ENCODE results near the gene LRP5. TPM values are rescaled to one million over a fixed set of nuclear protein-coding genes. Genes with fewer than 3 reads are reported as not detected.

Gene LRP5
- polyA plus RNA-seq, 4 donors: 39.7 to 122 (median 78.4) TPM

DNA sequence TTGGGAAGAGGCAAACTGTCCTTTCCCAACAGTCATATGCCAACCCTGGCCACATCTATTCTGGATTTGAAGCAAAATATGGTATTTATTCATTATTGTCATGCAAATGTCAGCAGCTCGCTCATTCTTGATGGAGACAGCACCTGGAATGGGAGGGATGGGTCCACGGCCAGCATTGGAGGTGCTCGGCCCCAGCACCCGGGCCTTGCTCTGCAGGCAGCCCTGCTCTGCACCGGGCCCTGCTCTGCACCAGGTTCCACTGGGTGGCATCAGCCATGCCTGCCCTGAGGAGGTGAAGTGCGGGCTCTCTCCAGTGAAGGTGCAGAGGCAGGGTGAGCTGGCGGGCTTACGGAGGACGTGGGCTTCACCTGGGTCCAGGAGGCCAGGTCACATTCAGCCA is 19.8 kb downstream of the LRP5 start:
- 83 to 88% (median 86%) methylated on average over 9 of the region's 9 CpGs for WGBS, 3 donors
- peaks cover 16 to 65% (median 32%) of the 10 kb centered on the region in 3 donors for H3K4me1 ChIP-seq (ENCODE audit: control insufficient read depth in 3 of 3, insufficient read depth in 2 of 3, low read depth in 1 of 3, low read length in 2 of 3)
- H3K27me3 ChIP-seq (ENCODE audit: control insufficient read depth in 3 of 3, insufficient read depth in 3 of 3, low read length in 3 of 3): no peaks in the 10 kb centered on the region
- H3K27ac ChIP-seq (ENCODE audit: low read depth in 1 of 3, low read length in 2 of 3): peak overlapping the region in 1 of 3 donors; percentile 94
- peaks cover 0 to 61% (median 0%) of the 10 kb centered on the region in 3 donors for H3K36me3 ChIP-seq (ENCODE audit: control insufficient read depth in 3 of 3, insufficient read depth in 2 of 3, low read depth in 1 of 3, low read length in 3 of 3)
- no peak overlapping the region for H3K4me3 ChIP-seq (ENCODE audit: low read depth in 1 of 3, low read length in 3 of 3)
- DNase-seq (no peak), FAIRE-seq (no peak)
- no peaks in the 10 kb centered on the region for H3K9me3 ChIP-seq (ENCODE audit: control insufficient read depth in 2 of 2, insufficient read depth in 1 of 2, low read depth in 1 of 2, low read length in 1 of 2)

DNA sequence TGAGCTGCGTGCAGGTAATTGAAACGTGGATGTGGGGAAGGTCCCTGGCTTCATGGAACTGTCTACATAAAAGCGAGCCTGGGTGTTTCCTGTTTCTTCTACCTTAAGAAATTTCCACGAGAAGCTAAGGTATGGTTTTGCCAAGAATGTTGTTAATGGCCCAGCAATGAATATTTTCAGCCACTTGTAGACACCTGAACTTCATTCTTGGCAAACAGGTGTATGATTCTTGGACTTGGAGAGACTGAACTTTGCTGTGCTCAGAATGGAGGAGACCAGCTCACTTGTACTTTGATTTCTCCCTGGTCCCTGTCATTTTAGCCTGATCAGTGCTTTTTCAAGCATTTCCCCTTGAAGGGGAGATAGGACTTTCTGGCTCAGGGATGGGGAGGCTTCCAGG is 20.8 kb downstream of the LRP5 start:
- DNase-seq: peak in 1 of 2 donors; percentile 34
- FAIRE-seq: no peak
- peaks cover 20 to 60% (median 25%) of the 10 kb centered on the region in 3 donors for H3K4me1 ChIP-seq (ENCODE audit: control insufficient read depth in 3 of 3, insufficient read depth in 2 of 3, low read depth in 1 of 3, low read length in 2 of 3)
- H3K27ac ChIP-seq (ENCODE audit: low read depth in 1 of 3, low read length in 2 of 3): peak overlapping the region in 1 of 3 donors; percentile 22
- WGBS, 3 donors: 44 to 67% (median 48%) methylated on average over 4 of the region's 4 CpGs
- no peak overlapping the region for H3K4me3 ChIP-seq (ENCODE audit: low read depth in 1 of 3, low read length in 3 of 3)
- H3K27me3 ChIP-seq (ENCODE audit: control insufficient read depth in 3 of 3, insufficient read depth in 3 of 3, low read length in 3 of 3): no peaks in the 10 kb centered on the region
- H3K36me3 ChIP-seq (ENCODE audit: control insufficient read depth in 3 of 3, insufficient read depth in 2 of 3, low read depth in 1 of 3, low read length in 3 of 3): peaks cover 0 to 61% (median 0%) of the 10 kb centered on the region in 3 donors
- no peaks in the 10 kb centered on the region for H3K9me3 ChIP-seq (ENCODE audit: control insufficient read depth in 2 of 2, insufficient read depth in 1 of 2, low read depth in 1 of 2, low read length in 1 of 2)

DNA sequence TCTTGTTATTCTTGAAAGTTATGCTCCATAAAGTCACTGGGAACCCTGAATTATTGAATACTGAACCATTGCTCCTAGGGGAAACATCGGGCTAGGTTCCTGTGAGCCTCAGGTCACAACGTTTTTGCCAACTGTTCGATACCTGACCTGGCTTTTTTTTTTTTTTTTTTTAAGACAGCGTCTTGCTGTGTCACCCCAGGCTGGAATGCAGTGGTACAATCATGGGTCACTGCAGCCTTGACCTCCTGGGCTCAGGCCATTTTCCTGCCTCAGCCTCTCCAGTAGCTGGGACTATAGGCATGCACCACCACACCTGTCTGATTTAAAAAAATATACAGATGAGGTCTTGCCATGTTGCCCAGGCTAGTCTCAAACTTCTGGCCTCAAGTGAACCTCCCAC is 22.5 kb downstream of the LRP5 start:
- H3K27me3 ChIP-seq (ENCODE audit: control insufficient read depth in 3 of 3, insufficient read depth in 3 of 3, low read length in 3 of 3): no peaks in the 10 kb centered on the region
- DNase-seq (no peak), FAIRE-seq (no peak)
- H3K27ac ChIP-seq (ENCODE audit: low read depth in 1 of 3, low read length in 2 of 3): no peak overlapping the region
- H3K36me3 ChIP-seq (ENCODE audit: control insufficient read depth in 3 of 3, insufficient read depth in 2 of 3, low read depth in 1 of 3, low read length in 3 of 3): peaks cover 0 to 54% (median 0%) of the 10 kb centered on the region in 3 donors
- H3K4me1 ChIP-seq (ENCODE audit: control insufficient read depth in 3 of 3, insufficient read depth in 2 of 3, low read depth in 1 of 3, low read length in 2 of 3): peaks cover 15 to 46% (median 17%) of the 10 kb centered on the region in 3 donors
- no peaks in the 10 kb centered on the region for H3K9me3 ChIP-seq (ENCODE audit: control insufficient read depth in 2 of 2, insufficient read depth in 1 of 2, low read depth in 1 of 2, low read length in 1 of 2)
- H3K4me3 ChIP-seq (ENCODE audit: low read depth in 1 of 3, low read length in 3 of 3): no peak overlapping the region
- WGBS, 3 donors: 89 to 94% (median 90%) methylated on average over 4 of the region's 4 CpGs

DNA sequence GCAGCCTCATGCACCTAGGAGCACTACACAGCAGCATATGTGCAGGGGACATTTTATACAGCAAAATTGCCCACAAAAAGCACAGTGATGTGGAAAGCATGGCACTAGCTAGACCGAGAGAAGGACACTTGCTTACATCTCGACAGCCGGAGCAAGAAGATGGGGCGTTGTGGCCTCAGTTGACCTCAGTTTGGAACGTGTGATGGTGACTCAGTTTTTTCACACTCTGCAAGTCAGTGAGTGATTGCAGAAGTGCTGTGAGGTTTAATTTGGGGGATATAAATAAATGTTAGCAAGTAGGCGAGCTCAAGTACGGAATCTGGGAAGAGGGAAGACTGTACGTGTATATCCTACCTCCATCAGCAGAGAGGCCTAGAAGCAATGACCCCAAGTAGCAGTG is 23.3 kb downstream of the LRP5 start:
- peaks cover 10 to 44% (median 12%) of the 10 kb centered on the region in 3 donors for H3K4me1 ChIP-seq (ENCODE audit: control insufficient read depth in 3 of 3, insufficient read depth in 2 of 3, low read depth in 1 of 3, low read length in 2 of 3)
- DNase-seq: no peak
- H3K36me3 ChIP-seq (ENCODE audit: control insufficient read depth in 3 of 3, insufficient read depth in 2 of 3, low read depth in 1 of 3, low read length in 3 of 3): peaks cover 0 to 50% (median 0%) of the 10 kb centered on the region in 3 donors
- H3K4me3 ChIP-seq (ENCODE audit: low read depth in 1 of 3, low read length in 3 of 3): no peak overlapping the region
- no peaks in the 10 kb centered on the region for H3K9me3 ChIP-seq (ENCODE audit: control insufficient read depth in 2 of 2, insufficient read depth in 1 of 2, low read depth in 1 of 2, low read length in 1 of 2)
- no peak overlapping the region for H3K27ac ChIP-seq (ENCODE audit: low read depth in 1 of 3, low read length in 2 of 3)
- no peak for FAIRE-seq
- WGBS, 3 donors: 68 to 88% (median 82%) methylated on average over 8 of the region's 8 CpGs
- H3K27me3 ChIP-seq (ENCODE audit: control insufficient read depth in 3 of 3, insufficient read depth in 3 of 3, low read length in 3 of 3): no peaks in the 10 kb centered on the region

DNA sequence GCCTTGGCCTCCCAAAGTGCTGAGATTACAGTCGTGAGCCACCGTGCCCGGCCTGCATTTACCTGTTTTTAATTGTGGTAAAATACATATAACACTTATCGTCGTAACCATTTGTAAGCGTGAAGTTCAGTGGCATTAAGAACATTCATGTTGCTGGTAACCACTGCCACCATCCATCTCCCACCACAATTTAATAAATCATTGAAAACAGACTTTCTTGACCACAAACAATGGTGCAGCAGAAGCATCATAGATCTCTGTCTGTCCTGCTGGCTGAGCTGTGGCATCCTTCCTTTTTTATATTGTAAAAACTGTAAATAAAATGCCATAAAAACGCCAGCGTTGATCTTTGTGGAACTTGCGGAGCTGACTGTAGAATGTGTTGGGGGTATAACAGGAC is 24.3 kb downstream of the LRP5 start:
- H3K27me3 ChIP-seq (ENCODE audit: control insufficient read depth in 3 of 3, insufficient read depth in 3 of 3, low read length in 3 of 3): no peaks in the 10 kb centered on the region
- H3K27ac ChIP-seq (ENCODE audit: low read depth in 1 of 3, low read length in 2 of 3): no peak overlapping the region
- no peak overlapping the region for H3K4me3 ChIP-seq (ENCODE audit: low read depth in 1 of 3, low read length in 3 of 3)
- DNase-seq (no peak), FAIRE-seq (no peak)
- H3K36me3 ChIP-seq (ENCODE audit: control insufficient read depth in 3 of 3, insufficient read depth in 2 of 3, low read depth in 1 of 3, low read length in 3 of 3): peaks cover 0 to 52% (median 0%) of the 10 kb centered on the region in 3 donors
- no peaks in the 10 kb centered on the region for H3K9me3 ChIP-seq (ENCODE audit: control insufficient read depth in 2 of 2, insufficient read depth in 1 of 2, low read depth in 1 of 2, low read length in 1 of 2)
- H3K4me1 ChIP-seq (ENCODE audit: control insufficient read depth in 3 of 3, insufficient read depth in 2 of 3, low read depth in 1 of 3, low read length in 2 of 3): peaks cover 6 to 43% (median 12%) of the 10 kb centered on the region in 3 donors
- WGBS, 3 donors: 80 to 85% (median 81%) methylated on average over 9 of the region's 9 CpGs

DNA sequence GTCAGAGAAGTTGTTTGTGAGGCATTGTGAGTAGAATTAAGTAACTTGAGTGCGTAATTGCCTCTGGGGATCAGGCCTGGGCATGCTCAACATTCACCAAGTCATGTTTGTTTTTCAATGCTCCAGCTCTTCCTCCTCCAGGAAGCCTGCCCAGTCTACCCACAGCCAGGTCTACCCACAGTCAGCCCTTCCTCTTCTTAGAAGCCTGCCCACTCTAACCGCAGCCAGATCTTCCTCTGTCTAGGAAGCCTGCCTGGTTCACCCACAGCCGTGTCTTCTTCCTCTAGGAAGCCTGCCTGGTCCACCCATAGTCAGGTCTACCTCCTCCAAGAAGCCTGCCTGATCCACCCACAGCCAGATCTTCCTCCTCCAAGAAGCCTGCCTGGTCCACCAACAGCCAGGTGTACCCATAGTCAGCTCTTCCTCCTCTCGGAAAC is 25.0 kb downstream of the LRP5 start:
- Histone ChIP-seq H3K4me1 (ENCODE audit: control insufficient read depth in 3 of 3, insufficient read depth in 2 of 3, low read depth in 1 of 3, low read length in 2 of 3) (peaks cover 8 to 43% (median 11%) of the 10 kb centered on the region in 3 donors), H3K4me3 (ENCODE audit: low read depth in 1 of 3, low read length in 3 of 3) (no peak overlapping the region), H3K27me3 (ENCODE audit: control insufficient read depth in 3 of 3, insufficient read depth in 3 of 3, low read length in 3 of 3) (no peaks in the 10 kb centered on the region), H3K27ac (ENCODE audit: low read depth in 1 of 3, low read length in 2 of 3) (peak overlapping the region in 1 of 3 donors; percentile 12), H3K36me3 (ENCODE audit: control insufficient read depth in 3 of 3, insufficient read depth in 2 of 3, low read depth in 1 of 3, low read length in 3 of 3) (peaks cover 0 to 55% (median 0%) of the 10 kb centered on the region in 3 donors), H3K9me3 (ENCODE audit: control insufficient read depth in 2 of 2, insufficient read depth in 1 of 2, low read depth in 1 of 2, low read length in 1 of 2) (no peaks in the 10 kb centered on the region)
- DNase-seq: no peak
- 70 to 76% (median 73%) methylated on average over 4 of the region's 4 CpGs for WGBS, 3 donors
- FAIRE-seq: no peak

DNA sequence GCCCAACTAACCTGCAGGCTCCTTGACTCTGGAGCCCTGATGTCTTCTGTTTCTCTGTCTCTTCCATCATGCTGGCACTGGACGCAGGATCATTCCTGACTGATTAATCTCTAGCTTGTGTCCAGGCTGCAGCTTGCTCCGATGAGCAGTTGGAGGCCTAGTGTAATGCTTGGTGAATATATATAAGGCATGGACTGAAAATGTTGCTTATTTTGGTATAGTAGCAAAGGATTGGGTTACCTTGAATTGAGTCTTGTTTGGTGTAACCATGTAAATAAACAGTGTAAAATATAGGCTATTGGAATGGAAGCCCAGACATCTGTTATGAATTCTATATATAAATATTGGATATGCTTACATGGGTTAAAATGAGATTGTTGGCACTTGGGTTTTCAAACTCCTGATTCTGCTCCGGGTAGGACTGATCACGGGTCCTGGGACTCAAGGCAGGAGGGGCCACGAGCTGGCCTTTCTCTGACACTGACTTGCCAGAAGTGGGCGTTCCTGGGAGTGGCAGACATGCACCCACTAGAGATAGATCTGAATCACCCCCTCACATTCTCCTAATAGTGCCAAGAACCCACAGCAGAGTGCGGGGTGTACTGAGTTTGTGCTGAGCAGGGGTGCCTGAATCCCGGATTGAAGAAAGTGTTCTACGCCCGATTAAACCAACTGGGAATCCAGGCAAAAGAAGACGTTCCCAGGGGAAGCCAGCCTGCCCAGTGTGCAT is 25.8 kb downstream of the LRP5 start:
- no peak for DNase-seq
- Histone ChIP-seq H3K36me3 (ENCODE audit: control insufficient read depth in 3 of 3, insufficient read depth in 2 of 3, low read depth in 1 of 3, low read length in 3 of 3) (peaks cover 0 to 55% (median 0%) of the 10 kb centered on the region in 3 donors), H3K27me3 (ENCODE audit: control insufficient read depth in 3 of 3, insufficient read depth in 3 of 3, low read length in 3 of 3) (no peaks in the 10 kb centered on the region), H3K4me1 (ENCODE audit: control insufficient read depth in 3 of 3, insufficient read depth in 2 of 3, low read depth in 1 of 3, low read length in 2 of 3) (peaks cover 4 to 43% (median 6%) of the 10 kb centered on the region in 3 donors), H3K9me3 (ENCODE audit: control insufficient read depth in 2 of 2, insufficient read depth in 1 of 2, low read depth in 1 of 2, low read length in 1 of 2) (no peaks in the 10 kb centered on the region), H3K4me3 (ENCODE audit: low read depth in 1 of 3, low read length in 3 of 3) (no peak overlapping the region), H3K27ac (ENCODE audit: low read depth in 1 of 3, low read length in 2 of 3) (no peak overlapping the region)
- WGBS, 3 donors: 62 to 72% (median 70%) methylated on average over 11 of the region's 11 CpGs
- FAIRE-seq: no peak

DNA sequence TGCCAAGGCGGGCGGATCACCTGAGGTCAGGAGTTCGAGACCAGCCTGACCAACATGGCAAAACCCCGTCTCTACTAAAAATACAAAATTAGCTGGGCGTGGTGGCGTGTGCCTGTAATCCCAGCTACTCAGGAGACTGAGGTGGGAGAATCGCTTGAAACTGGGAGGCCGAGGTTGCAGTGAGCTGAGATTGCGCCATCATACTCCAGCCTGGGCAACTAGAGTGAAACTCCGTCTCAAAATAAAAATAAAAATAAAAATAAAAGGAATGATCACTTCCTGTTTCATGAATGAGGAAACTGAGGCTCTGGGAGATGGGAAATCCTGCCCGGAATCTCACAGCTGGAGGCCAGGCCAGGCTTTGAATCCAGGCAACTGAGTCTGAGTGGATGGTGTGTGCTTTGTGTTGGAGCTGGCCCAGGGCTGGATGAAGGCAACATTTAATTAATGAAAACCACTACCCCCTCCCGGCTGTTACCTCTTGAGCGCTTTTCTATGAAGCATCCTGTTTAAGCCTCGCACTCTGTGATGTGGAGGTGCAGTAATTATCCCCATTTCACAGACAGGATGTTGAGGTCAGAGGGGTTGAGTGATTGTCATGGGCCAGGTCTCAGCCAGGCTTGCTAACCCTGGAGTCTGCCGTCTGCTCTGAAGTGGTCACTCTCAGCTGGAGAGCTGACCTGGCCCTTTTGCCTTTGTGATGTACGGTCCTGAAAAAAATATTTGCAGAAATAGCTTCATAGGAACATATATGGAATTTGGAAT is 27.8 kb downstream of the LRP5 start:
- DNase-seq: no peak
- Histone ChIP-seq H3K36me3 (ENCODE audit: control insufficient read depth in 3 of 3, insufficient read depth in 2 of 3, low read depth in 1 of 3, low read length in 3 of 3) (peaks cover 0 to 58% (median 0%) of the 10 kb centered on the region in 3 donors), H3K4me1 (ENCODE audit: control insufficient read depth in 3 of 3, insufficient read depth in 2 of 3, low read depth in 1 of 3, low read length in 2 of 3) (peaks cover 2 to 49% (median 10%) of the 10 kb centered on the region in 3 donors), H3K4me3 (ENCODE audit: low read depth in 1 of 3, low read length in 3 of 3) (no peak overlapping the region), H3K9me3 (ENCODE audit: control insufficient read depth in 2 of 2, insufficient read depth in 1 of 2, low read depth in 1 of 2, low read length in 1 of 2) (no peaks in the 10 kb centered on the region), H3K27ac (ENCODE audit: low read depth in 1 of 3, low read length in 2 of 3) (peak overlapping the region in 1 of 3 donors; percentile 46), H3K27me3 (ENCODE audit: control insufficient read depth in 3 of 3, insufficient read depth in 3 of 3, low read length in 3 of 3) (no peaks in the 10 kb centered on the region)
- no peak for FAIRE-seq
- 78 to 87% (median 85%) methylated on average over 16 of the region's 16 CpGs for whole genome bisulfite sequencing, 3 donors
